Effector memory CD8-positive, alpha-beta T cell (primary cell): ENCODE results near the gene BATF.
A peak's percentile ranks its signal among the peaks of the same experiment; 100 is the strongest.

Experiments used
- ATAC-seq: fragments of 150-1000 bp; cut with Tn5 transposase; replicated peaks from 2 replicates; pipeline ENCODE4 v1.10.0; 2021; ENCODE audit warnings: mild to moderate bottlenecking, moderate library complexity
- DNase-seq, 3 experiments: peaks; one replicate each; pipeline ENCODE4 v3.0.0; 2021
- H3K27ac Mint-ChIP-seq, 2 donors: one replicate each; pipeline ENCODE4 v1.8.0; 2022; ENCODE audit warnings: mild to moderate bottlenecking in 2 of 2, mixed read lengths in 2 of 2, moderate library complexity in 2 of 2
- H3K27me3 Mint-ChIP-seq, 2 donors: one replicate each; pipeline ENCODE4 v1.8.0; 2022; ENCODE audit warnings: mixed read lengths in 2 of 2
- H3K36me3 Mint-ChIP-seq: one replicate; pipeline ENCODE4 v1.8.0; 2022; ENCODE audit warnings: mild to moderate bottlenecking, moderate library complexity, mixed read lengths; ENCODE audit not compliant: insufficient read depth
- H3K4me1 Mint-ChIP-seq, 2 donors: one replicate each; pipeline ENCODE4 v1.8.0; 2022; ENCODE audit warnings: low read depth in 2 of 2, mixed read lengths in 2 of 2
- H3K4me3 Mint-ChIP-seq, 2 donors: one replicate each; pipeline ENCODE4 v1.8.0; 2022; ENCODE audit warnings: mild to moderate bottlenecking in 2 of 2, mixed read lengths in 2 of 2, moderate library complexity in 2 of 2
- H3K9me3 Mint-ChIP-seq, 2 donors: one replicate each; pipeline ENCODE4 v1.8.0; 2022; ENCODE audit warnings: mixed read lengths in 2 of 2

The BATF gene

GRCh38 chr14:75545907-75546306, 23.6 kb downstream of the BATF start:
- peak overlapping the region; percentile 63 to 65 for H3K27ac Mint-ChIP-seq
- H3K27me3 Mint-ChIP-seq, result no peaks in the 10 kb centered on the region
- peaks cover 46 to 73% of the 10 kb centered on the region in 2 donors for H3K4me1 Mint-ChIP-seq
- H3K9me3 Mint-ChIP-seq, result no peaks in the 10 kb centered on the region
- ATAC-seq (no peak), DNase-seq (no peak)
- H3K36me3 Mint-ChIP-seq, result peaks cover 21% of the 10 kb centered on the region
- H3K4me3 Mint-ChIP-seq, result no peak overlapping the region

DNA sequence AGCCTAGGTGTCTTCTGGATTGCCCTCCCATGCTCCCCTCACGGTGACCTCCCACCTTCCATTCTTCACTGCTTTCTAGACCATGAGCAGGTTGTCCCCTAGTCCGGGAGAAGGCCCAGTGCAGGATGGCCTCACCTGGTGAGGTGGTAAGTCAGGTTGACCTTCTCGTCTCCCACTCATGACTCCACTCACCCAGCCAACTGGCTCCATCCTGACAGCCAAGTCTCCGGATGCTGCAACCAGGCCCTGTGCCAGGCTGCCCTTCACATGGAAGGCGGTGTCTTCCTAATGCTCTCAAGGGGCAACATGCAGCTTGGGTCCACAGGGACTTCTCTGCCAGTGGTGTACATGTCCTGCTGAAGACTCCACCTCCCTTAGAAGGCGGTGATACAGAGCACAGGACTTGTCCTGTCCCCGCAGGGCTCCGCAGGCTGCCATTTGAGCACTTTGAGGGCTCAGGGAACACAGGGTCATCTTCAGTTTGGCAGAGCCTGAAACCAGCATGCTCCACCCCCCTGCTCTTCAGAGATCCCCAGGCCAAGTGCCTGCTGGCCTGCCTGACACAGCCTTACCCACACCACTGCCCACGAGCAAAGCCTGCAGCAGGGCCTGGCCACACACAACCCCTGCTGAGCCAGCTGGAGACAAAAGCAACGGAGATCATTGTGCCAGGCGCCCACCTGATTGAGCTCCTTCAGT, 25.4 kb downstream of the BATF start:
- Mint-ChIP-seq H3K4me1 (peaks cover 39 to 66% of the 10 kb centered on the region in 2 donors), H3K9me3 (no peaks in the 10 kb centered on the region), H3K27ac (peak overlapping the region; percentile 54 to 96), H3K4me3 (no peak overlapping the region), H3K27me3 (no peaks in the 10 kb centered on the region), H3K36me3 (peaks cover 17% of the 10 kb centered on the region)
- DNase-seq (no peak), ATAC-seq (no peak)

DNA sequence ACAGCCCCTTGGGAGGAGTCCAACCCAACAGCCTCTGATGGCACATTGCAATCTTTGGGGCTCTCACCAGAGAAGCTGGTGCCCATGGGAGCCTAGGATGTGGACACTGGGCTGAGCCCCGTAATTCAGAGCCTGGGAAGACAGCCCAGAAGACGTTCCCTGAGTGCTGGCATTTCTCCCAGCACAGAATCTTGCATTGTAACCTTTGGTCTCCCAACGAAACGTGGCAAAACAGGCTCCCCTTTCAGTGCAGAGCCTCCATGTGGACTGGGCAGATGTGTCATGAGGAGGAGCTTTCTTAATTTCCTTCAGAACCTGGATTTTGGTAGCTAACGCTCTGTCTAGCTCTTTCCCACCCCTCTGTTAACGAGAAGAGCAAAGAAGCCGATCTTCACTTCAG, 26.3 kb downstream of the BATF start:
- no peak overlapping the region for H3K4me3 Mint-ChIP-seq
- DNase-seq, result no peak
- peak overlapping the region; percentile 54 to 96 for H3K27ac Mint-ChIP-seq
- peaks cover 14% of the 10 kb centered on the region for H3K36me3 Mint-ChIP-seq
- no peak for ATAC-seq
- H3K4me1 Mint-ChIP-seq, result peaks cover 33 to 59% of the 10 kb centered on the region in 2 donors
- H3K9me3 Mint-ChIP-seq, result no peaks in the 10 kb centered on the region
- H3K27me3 Mint-ChIP-seq, result no peaks in the 10 kb centered on the region

GRCh38 chr14:75549169-75549568, 26.9 kb downstream of the BATF start:
- Mint-ChIP-seq H3K9me3 (no peaks in the 10 kb centered on the region), H3K36me3 (peaks cover 14% of the 10 kb centered on the region), H3K27ac (peak overlapping the region; percentile 54 to 96), H3K4me1 (peaks cover 33 to 55% of the 10 kb centered on the region in 2 donors), H3K4me3 (peak overlapping the region; percentile 33 to 65), H3K27me3 (no peaks in the 10 kb centered on the region)
- peak; percentile 43 for ATAC-seq
- no peak for DNase-seq

DNA sequence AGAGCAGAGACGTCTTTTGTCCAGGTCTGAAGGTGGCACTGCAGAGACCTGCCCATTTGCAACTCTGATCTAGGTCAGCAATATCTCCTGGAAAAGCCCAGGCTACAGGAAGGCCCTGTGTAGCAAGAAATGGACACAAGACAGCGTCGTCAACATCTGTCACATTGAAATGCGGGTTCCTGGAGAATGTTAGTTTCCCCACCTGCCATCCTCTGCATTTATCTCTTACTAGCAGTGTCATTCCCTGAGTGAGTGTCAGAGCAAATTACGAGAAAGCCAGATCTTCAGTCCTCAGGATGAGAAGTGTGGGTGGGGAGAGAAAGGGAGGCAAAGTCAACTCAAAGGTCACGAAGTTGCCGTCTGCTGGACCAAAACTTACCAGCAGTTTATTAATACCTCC, 28.8 kb downstream of the BATF start:
- no peaks in the 10 kb centered on the region for H3K9me3 Mint-ChIP-seq
- ATAC-seq (no peak), DNase-seq (no peak)
- peak overlapping the region; percentile 54 to 96 for H3K27ac Mint-ChIP-seq
- H3K27me3 Mint-ChIP-seq, result no peaks in the 10 kb centered on the region
- H3K4me1 Mint-ChIP-seq, result peaks cover 32 to 45% of the 10 kb centered on the region in 2 donors
- peaks cover 14% of the 10 kb centered on the region for H3K36me3 Mint-ChIP-seq
- peak overlapping the region; percentile 15 to 40 for H3K4me3 Mint-ChIP-seq

GRCh38 chr14:75553157-75553556, 30.9 kb downstream of the BATF start:
- no peak overlapping the region for H3K4me3 Mint-ChIP-seq
- no peaks in the 10 kb centered on the region for H3K27me3 Mint-ChIP-seq
- DNase-seq (no peak), ATAC-seq (no peak)
- peaks cover 6% of the 10 kb centered on the region for H3K36me3 Mint-ChIP-seq
- H3K9me3 Mint-ChIP-seq, result no peaks in the 10 kb centered on the region
- H3K27ac Mint-ChIP-seq, result peak overlapping the region; percentile 2 to 96
- peaks cover 27 to 32% of the 10 kb centered on the region in 2 donors for H3K4me1 Mint-ChIP-seq

- H3K27me3 Mint-ChIP-seq, result no peaks in the 10 kb centered on the region
- H3K27ac Mint-ChIP-seq, result no peak overlapping the region
- H3K4me3 Mint-ChIP-seq, result no peak overlapping the region
- DNase-seq (no peak), ATAC-seq (no peak)
- peaks cover 25% of the 10 kb centered on the region in 2 donors for H3K4me1 Mint-ChIP-seq
- H3K9me3 Mint-ChIP-seq, result no peaks in the 10 kb centered on the region
- H3K36me3 Mint-ChIP-seq, result no peaks in the 10 kb centered on the region
These were observed 31.6 kb downstream of the BATF start for GRCh38 chr14:75553761-75554364.

- Mint-ChIP-seq H3K4me3 (no peak overlapping the region), H3K27me3 (no peaks in the 10 kb centered on the region), H3K27ac (no peak overlapping the region), H3K9me3 (no peaks in the 10 kb centered on the region), H3K4me1 (peaks cover 18 to 20% of the 10 kb centered on the region in 2 donors), H3K36me3 (no peaks in the 10 kb centered on the region)
- ATAC-seq (no peak), DNase-seq (no peak)
These were observed 32.2 kb downstream of the BATF start for GRCh38 chr14:75554482-75554881.

GRCh38 chr14:75558440-75558839, 36.2 kb downstream of the BATF start:
- no peak overlapping the region for H3K27ac Mint-ChIP-seq

GRCh38 chr14:75559045-75559444, 36.8 kb downstream of the BATF start:
- Mint-ChIP-seq H3K9me3 (no peaks in the 10 kb centered on the region), H3K4me1 (peaks cover 7 to 14% of the 10 kb centered on the region in 2 donors), H3K36me3 (no peaks in the 10 kb centered on the region), H3K4me3 (no peak overlapping the region), H3K27ac (peak overlapping the region; percentile 19 to 32), H3K27me3 (peaks cover 0 to 12% of the 10 kb centered on the region in 2 donors)
- DNase-seq (no peak), ATAC-seq (no peak)

More at GRCh38 chr14:75558440-75558839, 36.2 kb downstream of the BATF start:
- Mint-ChIP-seq H3K4me1 (peaks cover 7 to 14% of the 10 kb centered on the region in 2 donors), H3K9me3 (no peaks in the 10 kb centered on the region), H3K27me3 (peaks cover 0 to 12% of the 10 kb centered on the region in 2 donors), H3K4me3 (no peak overlapping the region), H3K36me3 (no peaks in the 10 kb centered on the region)
- DNase-seq (no peak), ATAC-seq (no peak)

DNA sequence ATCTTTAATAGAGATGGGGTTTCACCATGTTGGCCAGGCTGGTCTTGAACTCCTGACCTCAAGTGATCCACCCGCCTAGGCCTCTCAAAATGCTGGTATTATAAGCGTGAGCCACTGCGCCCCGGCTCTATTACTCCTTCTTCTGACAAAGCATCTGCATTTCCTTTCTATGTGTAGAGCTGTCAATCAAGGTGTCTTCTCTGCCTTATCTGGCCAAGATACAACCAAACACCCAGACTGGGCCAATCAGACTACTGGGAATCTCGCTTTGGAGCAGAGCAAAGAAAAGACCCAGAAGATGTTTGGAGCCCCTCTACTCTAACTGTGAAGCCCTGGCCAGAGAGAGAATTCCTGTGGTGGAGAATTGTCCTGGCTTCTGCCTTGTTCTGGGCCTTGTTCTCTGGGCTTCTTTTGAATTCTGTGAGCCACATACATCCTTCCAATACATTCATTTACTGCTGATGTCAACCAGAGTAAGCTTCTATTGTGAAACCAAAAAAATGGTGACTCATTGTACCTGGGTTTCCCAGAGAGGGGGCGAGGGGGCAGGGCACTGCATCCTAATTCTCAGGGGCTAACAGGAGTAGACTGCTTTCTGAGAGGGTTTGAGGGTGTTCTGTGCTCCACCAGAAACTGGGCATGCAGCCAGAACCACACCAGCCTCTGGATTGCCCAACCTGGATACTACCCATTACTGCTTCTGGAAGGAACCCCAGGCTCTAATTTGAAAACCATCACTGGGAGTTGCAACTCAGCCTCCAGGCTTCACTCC, 37.4 kb downstream of the BATF start:
- H3K36me3 Mint-ChIP-seq, result no peaks in the 10 kb centered on the region
- H3K4me1 Mint-ChIP-seq, result peaks cover 7 to 14% of the 10 kb centered on the region in 2 donors
- no peaks in the 10 kb centered on the region for H3K9me3 Mint-ChIP-seq
- H3K27ac Mint-ChIP-seq, result peak overlapping the region; percentile 19 to 32
- peak overlapping the region in 1 of 2 donors; percentile 20 for H3K4me3 Mint-ChIP-seq
- ATAC-seq (no peak), DNase-seq (no peak)
- H3K27me3 Mint-ChIP-seq, result peaks cover 0 to 12% of the 10 kb centered on the region in 2 donors

- Mint-ChIP-seq H3K27ac (peak overlapping the region in 1 of 2 donors; percentile 25), H3K4me3 (no peak overlapping the region), H3K9me3 (no peaks in the 10 kb centered on the region), H3K36me3 (no peaks in the 10 kb centered on the region), H3K27me3 (peaks cover 0 to 12% of the 10 kb centered on the region in 2 donors), H3K4me1 (peaks cover 6 to 20% of the 10 kb centered on the region in 2 donors)
- DNase-seq, result peak; percentile 30 to 51 (median 32)
- ATAC-seq, result peak; percentile 65
These were observed 38.8 kb downstream of the BATF start for GRCh38 chr14:75561013-75561432.

GRCh38 chr14:75562089-75562488, 39.8 kb downstream of the BATF start:
- Mint-ChIP-seq H3K27me3 (peaks cover 0 to 12% of the 10 kb centered on the region in 2 donors), H3K4me1 (peaks cover 14 to 27% of the 10 kb centered on the region in 2 donors), H3K27ac (no peak overlapping the region), H3K9me3 (no peaks in the 10 kb centered on the region), H3K36me3 (peaks cover 3% of the 10 kb centered on the region), H3K4me3 (no peak overlapping the region)
- DNase-seq, result no peak
- ATAC-seq, result no peak
